Measurements from ENCODE around the gene AREG.

- no peak for TF ChIP-seq CTCF (conservative IDR thresholded peaks at IDR 0.05 in 1 of 2, IDR thresholded peaks at IDR 0.05 in 1 of 2; ENCODE audit: extremely low read depth in 1 of 2, insufficient read depth in 1 of 2, low read depth in 1 of 2, low read length in 2 of 2)
- no peak for TF ChIP-seq EZH2 (IDR thresholded peaks at IDR 0.05; ENCODE audit: borderline replicate concordance, low read length)
These were observed 29.2 kb upstream of the AREG start for GRCh38 chr4:74415602-74416300.

Data from mammary epithelial cell (primary cell).